GM12872 (cell line): ENCODE results near the gene TMEM43.

Source experiments
- CTCF ChIP-seq: IDR thresholded peaks from 3 replicates; pipeline ENCODE4 v1.5.1; 2011; ENCODE audit warnings: low read depth, mild to moderate bottlenecking, low read length, moderate library complexity; ENCODE audit not compliant: insufficient read depth

TMEM43 gene

GRCh38 chr3:14142567-14143270, 17.9 kb downstream of the TMEM43 start:
- no peak for TF ChIP-seq CTCF

- no peak for TF ChIP-seq CTCF
These were observed 18.7 kb downstream of the TMEM43 start for GRCh38 chr3:14143271-14144225.

- TF ChIP-seq CTCF, result no peak
These were observed 19.7 kb downstream of the TMEM43 start for GRCh38 chr3:14144423-14145075.

GRCh38 chr3:14145236-14145635, 20.4 kb downstream of the TMEM43 start:
- no peak for TF ChIP-seq CTCF

GRCh38 chr3:14145670-14146380, 21.0 kb downstream of the TMEM43 start:
- 0 out of 3 replicates have a peak, but pooled peaks have one; percentile 4 for TF ChIP-seq CTCF

- TF ChIP-seq CTCF, result no peak
These were observed 21.7 kb downstream of the TMEM43 start for GRCh38 chr3:14146381-14147065.
